ENCODE data around the gene ANKRD13A.
"Not testable (repeated sequence)": the region's sequence is repeated elsewhere in the genome, so short reads cannot be mapped to it uniquely, and the experiment has no call there.

Gene ANKRD13A

DNA sequence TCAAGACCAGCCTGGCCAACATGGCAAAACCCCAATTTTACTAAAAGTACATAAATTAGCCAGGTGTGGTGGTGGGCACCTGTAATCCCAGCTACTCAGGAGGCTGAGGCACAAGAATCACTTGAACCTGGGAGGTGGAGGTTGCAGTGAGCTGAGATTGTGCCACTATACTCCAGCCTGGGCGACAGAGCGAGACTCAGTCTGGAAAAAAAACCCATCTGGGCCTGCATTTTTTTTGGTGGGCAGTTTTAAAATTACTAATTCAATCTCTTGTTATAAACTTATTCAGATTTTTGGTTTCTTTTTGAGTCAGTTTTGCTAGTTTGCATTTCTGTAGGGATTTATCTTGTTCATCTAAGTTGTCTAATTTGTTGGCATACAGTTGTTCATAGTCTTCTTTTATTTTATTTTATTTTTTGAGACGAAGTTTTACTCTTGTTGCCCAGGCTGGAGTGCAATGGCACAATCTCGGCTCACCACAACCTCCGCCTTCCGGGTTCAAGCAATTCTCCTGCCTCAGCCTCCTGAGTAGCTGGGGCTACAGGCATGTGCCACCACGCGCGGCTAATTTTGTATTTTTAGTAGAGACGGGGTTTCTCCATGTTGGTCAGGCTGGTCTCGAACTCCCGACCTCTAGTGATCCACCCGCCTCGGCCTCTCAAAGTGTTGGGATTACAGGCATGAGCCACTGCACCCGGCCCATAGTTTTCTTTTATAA lies 9.6 kb downstream of the ANKRD13A start:
- DNase-seq: not testable (repeated sequence)

DNA sequence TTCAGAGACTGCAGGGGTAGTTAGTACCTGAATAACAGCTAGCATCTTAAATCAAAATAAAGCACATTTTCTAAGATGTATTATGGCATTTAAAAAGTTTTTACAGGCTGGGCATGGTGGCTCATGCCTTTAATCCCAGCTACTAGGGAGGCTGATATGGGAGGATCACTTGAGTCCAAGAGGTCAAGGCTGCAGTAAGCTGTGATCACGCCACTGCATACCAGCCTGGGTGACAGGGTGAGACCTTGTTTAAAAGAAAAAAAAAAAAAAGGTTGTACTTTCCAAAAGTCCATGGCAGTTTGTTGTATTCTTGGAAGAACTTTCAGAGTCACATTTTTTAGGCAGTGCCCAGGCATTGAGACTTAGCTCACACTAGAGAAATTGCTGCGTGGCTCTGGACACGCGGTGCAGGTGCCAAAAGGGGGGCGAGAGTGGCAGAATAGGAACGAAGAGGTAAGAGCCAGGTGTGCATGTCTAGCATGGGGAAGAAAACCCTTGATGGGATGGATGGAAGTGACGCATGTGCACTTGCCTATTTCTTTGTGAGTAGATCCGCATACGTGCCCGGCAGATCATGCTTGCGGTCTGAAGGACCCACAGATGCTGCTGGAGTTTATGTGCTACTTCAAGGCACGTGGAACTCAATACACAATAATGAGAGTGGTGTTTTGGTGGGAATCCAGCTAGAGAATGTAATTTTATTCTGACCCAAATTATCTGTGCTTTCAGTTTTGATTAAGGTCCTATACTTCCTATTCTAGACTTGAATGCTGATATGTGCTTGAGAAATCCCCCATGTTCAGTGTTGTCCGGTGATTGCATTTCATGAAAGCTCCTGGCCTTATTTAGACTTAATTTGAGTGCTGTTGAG lies 11.9 kb downstream of the ANKRD13A start:
- peak; percentile 53 for DNase-seq

DNA sequence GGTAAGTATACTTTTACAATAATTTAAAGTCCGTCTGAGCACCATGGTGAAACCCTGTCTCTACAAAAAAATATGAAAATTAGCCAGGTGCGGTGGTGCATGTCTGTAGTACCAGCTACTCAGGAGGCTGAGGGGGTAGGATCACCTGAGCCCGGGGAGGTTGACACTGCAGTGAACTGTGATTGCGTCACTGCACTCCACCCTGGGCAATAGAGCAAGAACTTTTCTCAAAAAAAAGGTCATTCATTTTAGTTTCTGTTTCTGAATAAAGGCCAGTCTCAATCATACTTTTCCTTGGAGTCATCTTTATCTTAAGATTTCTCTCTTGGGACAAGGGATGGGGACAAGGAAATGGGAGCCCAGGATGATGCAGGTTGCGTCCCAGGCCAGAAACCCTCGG lies 12.9 kb downstream of the ANKRD13A start:
- no peak for DNase-seq

DNA sequence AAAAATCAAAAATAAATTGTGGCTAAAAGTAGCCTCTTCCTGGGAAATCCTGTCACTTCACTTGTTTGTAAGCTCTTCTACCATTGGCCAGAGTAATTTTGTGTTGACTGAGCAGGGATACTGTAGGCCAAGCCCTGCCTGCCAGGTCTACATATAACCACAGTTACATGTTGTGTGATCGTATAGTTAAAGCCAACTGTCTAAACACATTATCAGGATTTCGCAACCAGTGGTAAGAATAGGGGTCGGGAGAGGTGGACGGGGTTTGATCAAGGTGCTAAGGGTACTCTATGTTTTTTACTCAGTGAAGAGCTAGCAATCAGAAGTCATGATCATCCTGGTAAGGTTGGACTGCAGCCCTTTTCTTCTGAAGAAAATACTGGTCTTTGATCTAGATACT lies 13.4 kb downstream of the ANKRD13A start:
- no peak for DNase-seq

- no peak for DNase-seq
Observed at GRCh38 chr12:110015132-110015531, 15.9 kb downstream of the ANKRD13A start.

DNA sequence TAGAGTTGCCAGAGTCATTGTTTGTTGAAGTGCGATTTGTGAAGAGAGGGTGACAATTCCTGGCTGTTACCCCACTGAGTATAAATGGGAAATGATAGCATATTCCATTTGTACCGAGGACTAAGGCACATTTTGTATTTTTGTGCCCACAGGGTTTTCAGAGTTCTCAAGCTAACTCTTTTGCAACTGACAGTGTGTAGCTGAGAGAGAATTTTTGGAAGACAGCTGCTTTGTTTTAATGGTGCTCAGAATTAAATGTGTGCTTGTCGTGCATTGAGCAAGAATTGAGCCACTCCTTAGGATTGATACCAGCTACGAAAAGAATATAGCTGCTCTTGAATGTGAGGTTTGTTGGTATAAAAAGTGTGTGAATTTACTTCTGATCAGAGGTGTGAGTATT lies 21.7 kb downstream of the ANKRD13A start:
- no peak for DNase-seq

GRCh38 chr12:110023059-110023980 lies 24.1 kb downstream of the ANKRD13A start:
- DNase-seq: peak; percentile 9

- DNase-seq: no peak
Observed at GRCh38 chr12:110024051-110024450, 24.8 kb downstream of the ANKRD13A start.

DNA sequence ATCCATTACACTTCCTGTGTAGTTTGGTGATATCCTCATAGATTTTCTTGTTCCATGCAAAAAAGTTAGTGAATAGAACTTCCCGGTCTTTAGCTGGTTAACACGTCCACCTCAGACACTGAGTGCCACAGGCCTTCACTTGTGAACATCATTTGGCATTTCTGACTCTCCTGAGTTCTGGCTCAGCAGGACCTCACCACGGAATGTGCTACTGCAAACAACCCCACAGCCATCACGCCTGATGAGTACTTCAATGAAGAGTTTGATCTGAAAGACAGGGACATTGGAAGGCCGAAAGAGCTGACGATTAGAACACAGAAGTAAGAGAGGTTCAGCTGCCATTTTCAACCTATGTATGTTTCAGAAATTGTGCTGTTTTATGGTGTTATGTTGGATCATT lies 29.1 kb downstream of the ANKRD13A start:
- DNase-seq: no peak

- DNase-seq: no peak
Observed at GRCh38 chr12:110029290-110029815, 30.1 kb downstream of the ANKRD13A start.

- DNase-seq: no peak
Observed at GRCh38 chr12:110033888-110034287, 34.7 kb downstream of the ANKRD13A start.

GRCh38 chr12:110035534-110036104 lies 36.4 kb downstream of the ANKRD13A start:
- no peak for DNase-seq

GRCh38 chr12:110037315-110037714 lies 38.1 kb downstream of the ANKRD13A start:
- DNase-seq: no peak

DNA sequence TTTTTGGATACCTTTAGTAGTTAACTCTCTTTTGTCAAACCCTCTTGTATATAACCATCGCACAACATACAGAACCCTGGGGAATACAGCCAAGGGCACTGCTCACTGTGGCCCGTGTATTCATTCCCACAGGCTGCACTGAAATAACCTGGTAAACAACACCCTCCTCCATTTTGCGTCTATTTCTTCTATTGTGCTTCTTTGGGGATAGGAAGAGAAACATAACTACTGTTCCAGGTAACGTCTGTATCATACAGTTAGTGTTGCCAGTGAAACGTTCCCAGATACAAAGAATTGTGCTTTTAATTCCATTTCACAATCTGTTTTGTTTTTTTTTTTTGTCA lies 39.5 kb downstream of the ANKRD13A start:
- DNase-seq: no peak

DNA sequence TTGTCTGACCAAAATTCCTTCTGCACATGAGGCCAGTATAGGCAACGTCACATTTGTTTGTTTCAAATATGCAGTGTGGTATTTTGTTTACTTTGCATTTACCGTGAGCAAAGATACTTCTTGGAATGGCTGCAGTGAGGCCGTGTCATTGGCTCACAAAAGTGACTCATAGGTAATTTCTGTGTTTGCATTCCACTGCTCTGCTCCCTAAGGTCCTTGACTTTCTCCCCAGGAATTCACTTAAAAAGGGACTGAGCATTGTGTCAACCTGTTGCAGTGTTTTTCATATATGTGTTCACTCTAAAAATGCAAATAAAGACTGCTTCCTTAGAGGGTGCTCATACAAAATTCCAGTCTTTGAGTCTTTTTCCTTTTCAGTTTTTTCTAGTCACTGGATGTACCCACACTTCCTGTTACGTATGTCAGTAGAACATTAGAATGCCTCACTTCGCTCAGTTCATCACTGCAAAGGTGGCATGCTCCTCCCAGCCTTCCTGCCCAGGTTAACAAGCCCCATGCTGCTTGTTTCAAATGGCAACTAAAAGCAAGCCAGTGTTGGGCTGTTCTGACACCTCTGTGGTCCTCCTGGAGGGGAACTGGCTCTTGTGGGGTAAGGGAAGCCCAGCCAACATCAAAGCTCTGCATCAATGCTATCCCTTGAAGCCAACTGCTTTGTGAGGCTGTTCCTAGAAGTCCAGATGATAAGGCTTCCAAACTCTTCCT lies 40.0 kb downstream of the ANKRD13A start:
- DNase-seq: no peak

DNA sequence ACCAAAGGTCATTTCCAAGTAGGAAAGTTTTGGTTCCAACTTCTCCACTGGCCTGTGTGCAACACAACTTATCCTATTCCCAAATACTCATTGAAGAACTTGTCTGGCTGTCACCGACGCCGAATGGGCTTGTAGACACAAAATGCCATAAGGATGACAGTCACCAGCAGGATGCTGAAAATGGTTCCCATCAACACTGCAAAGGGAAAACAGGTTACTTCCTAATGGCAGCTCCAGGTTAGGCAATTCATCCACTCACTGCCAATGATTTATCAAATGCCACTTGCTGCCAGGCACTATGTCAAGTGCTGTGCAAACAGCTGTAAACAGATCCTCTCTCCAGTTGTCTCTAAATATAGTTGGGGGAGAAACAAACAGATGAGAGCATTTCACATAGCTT lies 43.0 kb downstream of the ANKRD13A start:
- DNase-seq: no peak

DNA sequence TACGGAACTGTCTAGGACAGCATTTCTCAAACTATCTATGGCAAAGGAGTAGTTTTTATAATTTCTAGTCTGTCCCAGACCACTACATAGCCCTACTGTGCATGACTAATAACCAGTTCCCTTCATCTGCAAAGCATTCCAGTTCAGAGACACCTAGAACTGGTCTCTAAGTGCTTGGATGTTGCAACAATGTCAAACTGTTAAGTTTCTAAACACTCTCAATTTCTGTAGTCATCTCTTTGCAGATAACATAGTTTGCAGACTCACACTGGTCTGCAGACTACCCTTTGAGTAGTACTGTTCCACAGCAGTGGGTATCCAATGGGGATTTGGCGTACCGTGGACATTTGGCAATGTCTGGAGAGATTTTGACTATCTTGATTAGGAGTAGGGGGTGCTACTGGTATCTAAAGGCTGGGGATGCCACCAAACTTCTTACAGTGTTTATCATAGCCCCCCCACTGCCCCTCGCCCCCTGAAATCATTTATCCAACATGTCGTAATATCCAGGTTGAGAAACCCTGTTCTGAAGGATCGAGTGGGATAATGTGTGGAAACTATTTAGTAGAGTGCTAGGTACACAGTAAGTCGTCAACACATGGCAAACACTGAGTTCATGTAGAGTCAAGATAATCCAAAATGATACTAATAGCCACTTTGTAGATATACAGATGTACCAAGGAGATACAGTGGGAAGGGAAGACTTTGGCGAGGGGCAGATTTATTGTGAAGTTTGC lies 47.4 kb downstream of the ANKRD13A start:
- no peak for DNase-seq

- DNase-seq: no peak
Observed at GRCh38 chr12:110047297-110047940, 48.2 kb downstream of the ANKRD13A start.

DNA sequence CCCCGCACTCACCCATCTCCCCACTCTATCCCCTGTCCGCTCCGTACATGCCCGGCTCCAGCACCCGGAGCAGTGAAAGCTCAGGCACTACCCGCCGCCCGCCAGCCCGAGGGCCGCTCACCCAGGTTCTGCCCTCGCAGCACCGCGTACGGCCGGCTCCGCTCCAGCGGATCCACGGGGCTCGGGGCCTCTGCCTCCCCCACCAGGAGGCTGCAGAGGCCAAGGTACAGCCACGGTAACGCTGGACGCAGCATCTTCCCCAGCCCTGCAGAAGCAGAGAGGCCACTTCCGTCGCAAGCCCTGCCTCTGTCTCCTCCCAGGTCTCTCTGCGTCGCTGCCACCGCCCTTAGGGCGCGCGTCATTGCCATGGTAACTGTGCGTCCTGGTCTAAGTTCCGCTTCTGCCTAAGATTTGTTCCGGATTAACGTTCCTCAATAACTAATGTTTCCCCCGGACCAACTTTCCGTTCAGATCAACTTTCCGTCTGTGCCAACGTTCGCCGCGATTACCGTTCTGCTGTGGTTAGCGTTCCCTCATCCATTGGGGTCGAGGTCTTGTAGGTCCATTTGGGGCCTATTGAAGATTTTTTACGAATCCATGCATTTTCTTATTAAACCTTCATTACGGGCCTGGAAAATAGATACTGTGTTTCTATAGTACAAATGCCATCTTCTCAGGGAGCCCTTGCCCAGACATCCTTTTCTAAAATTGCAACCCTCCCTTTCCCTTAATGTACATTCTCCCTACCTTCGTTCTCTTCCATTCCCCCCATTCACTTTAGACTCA lies 49.2 kb downstream of the ANKRD13A start, which contains the start of gene C12orf76:
Gene C12orf76, minus strand, starts transcription at position 281 of the 786 bp plus-strand sequence. Its CDS starts 27 bp downstream, at position 254.
- peak; percentile 98 for DNase-seq

- peak; percentile 60 for DNase-seq
Observed at GRCh38 chr12:110049034-110049433, 49.8 kb downstream of the ANKRD13A start.

Measured in RPMI8226 (cell line).